H9 (cell line): ENCODE measurements around the gene VWA5B1. TPM values are rescaled to one million over a fixed set of nuclear protein-coding genes. Genes with fewer than 3 reads are reported as not detected.
A peak's percentile ranks its signal among the peaks of the same experiment; 100 is the strongest.

Experiments
- DNase-seq: peaks from one replicate; pipeline ENCODE4 v3.0.0-alpha.2; 2017
- H2AFZ ChIP-seq: one replicate; pipeline ENCODE4 v1.6.1; 2013; ENCODE audit warnings: mild to moderate bottlenecking, low read length, control low read depth, moderate library complexity
- H2AK5ac ChIP-seq: 2 replicates; pipeline ENCODE4 v1.6.1; 2013; ENCODE audit warnings: low read length, control low read depth, mixed read lengths; ENCODE audit not compliant: insufficient read length
- H2BK120ac ChIP-seq: one replicate; pipeline ENCODE4 v1.6.1; 2013; ENCODE audit warnings: low read depth, mild to moderate bottlenecking, low read length, control low read depth, inconsistent platforms; ENCODE audit not compliant: poor library complexity, severe bottlenecking
- H2BK12ac ChIP-seq: 2 replicates; pipeline ENCODE4 v1.6.1; 2013; ENCODE audit warnings: low read length, control low read depth, mixed read lengths, low read depth; ENCODE audit not compliant: insufficient read length
- H2BK15ac ChIP-seq: 2 replicates; pipeline ENCODE4 v1.6.1; 2013; ENCODE audit warnings: low read depth, low read length, control low read depth
- H2BK20ac ChIP-seq: one replicate; pipeline ENCODE4 v1.6.1; 2013; ENCODE audit warnings: low read depth, mild to moderate bottlenecking, low read length, control low read depth, inconsistent platforms; ENCODE audit not compliant: poor library complexity, severe bottlenecking
- H2BK5ac ChIP-seq: 2 replicates; pipeline ENCODE4 v1.6.1; 2013; ENCODE audit warnings: low read length, control low read depth, mixed read lengths; ENCODE audit not compliant: insufficient read length
- H3K14ac ChIP-seq: 2 replicates; pipeline ENCODE4 v1.6.1; 2013; ENCODE audit warnings: low read length, control low read depth; ENCODE audit not compliant: insufficient read depth
- H3K18ac ChIP-seq: 2 replicates; pipeline ENCODE4 v1.6.1; 2013; ENCODE audit warnings: low read depth, mild to moderate bottlenecking, mixed read lengths, low read length, control low read depth; ENCODE audit not compliant: insufficient read length
- H3K23ac ChIP-seq: 2 replicates; pipeline ENCODE4 v1.6.1; 2013; ENCODE audit warnings: low read length, control low read depth, mixed read lengths, low read depth; ENCODE audit not compliant: insufficient read length
- H3K23me2 ChIP-seq: 2 replicates; pipeline ENCODE4 v1.6.1; 2013; ENCODE audit warnings: low read depth, mild to moderate bottlenecking, mixed read lengths, low read length, control low read depth; ENCODE audit not compliant: insufficient read length, poor library complexity, severe bottlenecking
- H3K27ac ChIP-seq: 2 replicates; pipeline ENCODE4 v1.5.1; 2013; ENCODE audit warnings: low read length, control low read depth, mixed read lengths, low read depth; ENCODE audit not compliant: insufficient read length
- H3K27me3 ChIP-seq: 2 replicates; pipeline ENCODE4 v1.6.1; 2013; ENCODE audit warnings: low read length, control low read depth, inconsistent platforms; ENCODE audit not compliant: insufficient read depth
- H3K4ac ChIP-seq: 2 replicates; pipeline ENCODE4 v1.6.1; 2013; ENCODE audit warnings: low read depth, mild to moderate bottlenecking, control low read depth, inconsistent platforms, low read length, moderate library complexity
- H3K4me1 ChIP-seq: 2 replicates; pipeline ENCODE4 v1.6.1; 2013; ENCODE audit warnings: low read length, control low read depth, inconsistent platforms; ENCODE audit not compliant: insufficient read depth
- H3K4me2 ChIP-seq: 2 replicates; pipeline ENCODE4 v1.6.1; 2013; ENCODE audit warnings: low read length, control low read depth, mixed read lengths; ENCODE audit not compliant: insufficient read length, insufficient read depth
- H3K56ac ChIP-seq: 2 replicates; pipeline ENCODE4 v1.6.1; 2013; ENCODE audit warnings: low read depth, mild to moderate bottlenecking, mixed read lengths, low read length, control low read depth; ENCODE audit not compliant: insufficient read length
- H3K79me1 ChIP-seq: 2 replicates; pipeline ENCODE4 v1.6.1; 2013; ENCODE audit warnings: low read depth, mild to moderate bottlenecking, moderate library complexity, low read length, control low read depth, inconsistent platforms; ENCODE audit not compliant: insufficient read depth, poor library complexity, severe bottlenecking
- H3K79me2 ChIP-seq: 2 replicates; pipeline ENCODE4 v1.6.1; 2013; ENCODE audit warnings: low read length, control low read depth, inconsistent platforms; ENCODE audit not compliant: insufficient read depth
- H3K9ac ChIP-seq: 2 replicates; pipeline ENCODE4 v1.6.1; 2013; ENCODE audit warnings: low read length, control low read depth, mixed read lengths; ENCODE audit not compliant: insufficient read length; ENCODE audit errors: extremely low read depth
- H3K9me3 ChIP-seq: one replicate; pipeline ENCODE4 v1.6.1; 2013; ENCODE audit warnings: low read depth, low read length, inconsistent platforms; ENCODE audit not compliant: control insufficient read depth
- H3T11ph ChIP-seq: one replicate; pipeline ENCODE4 v1.6.1; 2013; ENCODE audit warnings: mild to moderate bottlenecking, low read length, control low read depth, inconsistent platforms
- H4K20me1 ChIP-seq: one replicate; pipeline ENCODE4 v1.6.1; 2013; ENCODE audit not compliant: control insufficient read depth, insufficient read length, insufficient read depth
- H4K5ac ChIP-seq: 2 replicates; pipeline ENCODE4 v1.6.1; 2013; ENCODE audit warnings: low read depth, mild to moderate bottlenecking, mixed read lengths, low read length, control low read depth; ENCODE audit not compliant: insufficient read length
- H4K8ac ChIP-seq: replicated peaks from 2 replicates; pipeline ENCODE4 v1.6.1; 2013; ENCODE audit warnings: low read length, control low read depth, mixed read lengths, low read depth; ENCODE audit not compliant: insufficient read length
- H4K91ac ChIP-seq: 2 replicates; pipeline ENCODE4 v1.6.1; 2013; ENCODE audit warnings: low read depth, mild to moderate bottlenecking, moderate library complexity, mixed read lengths, low read length, control low read depth; ENCODE audit not compliant: insufficient read length
- H3K27ac Mint-ChIP-seq, 3 experiments: 2 replicates in 2 of 3; 3 replicates in 1 of 3; pipeline ENCODE4 v1.8.0; 2020 to 2021; ENCODE audit warnings: mixed read lengths in 3 of 3, mild to moderate bottlenecking in 1 of 3, moderate library complexity in 1 of 3
- H3K27me3 Mint-ChIP-seq: 2 replicates; pipeline ENCODE4 v1.8.0; 2021; ENCODE audit warnings: low read depth, mild to moderate bottlenecking, moderate library complexity, mixed read lengths
- H3K36me3 Mint-ChIP-seq, 3 experiments: 2 replicates in 2 of 3; 3 replicates in 1 of 3; pipeline ENCODE4 v1.8.0; 2020 to 2021; ENCODE audit warnings: low read depth in 3 of 3, mixed read lengths in 3 of 3; ENCODE audit not compliant: insufficient read depth in 1 of 3
- H3K4me1 Mint-ChIP-seq, 2 experiments: 2 replicates each; pipeline ENCODE4 v1.8.0; 2020; ENCODE audit warnings: mixed read lengths in 2 of 2
- H3K4me3 Mint-ChIP-seq, 2 experiments: 2 replicates in 1 of 2; 3 replicates in 1 of 2; pipeline ENCODE4 v1.8.0; 2020 to 2021; ENCODE audit warnings: mild to moderate bottlenecking in 2 of 2, mixed read lengths in 2 of 2, moderate library complexity in 1 of 2
- H3K9me3 Mint-ChIP-seq, 2 experiments: 2 replicates in 1 of 2; 3 replicates in 1 of 2; pipeline ENCODE4 v1.8.0; 2020; ENCODE audit warnings: mild to moderate bottlenecking in 2 of 2, mixed read lengths in 2 of 2, moderate library complexity in 1 of 2
- CTCF ChIP-seq: fragments of 200-600 bp; sonication (generic); conservative IDR thresholded peaks from 3 replicates; pipeline ENCODE4 v1.8.0; 2021; ENCODE audit warnings: antibody characterized with exemption, mild to moderate bottlenecking
- WGBS: extraction: QIAGEN DNeasy Blood & Tissue Kit; methylation state at CpG from one replicate; pipeline ENCODE4 v1.1.7; 2013; ENCODE audit warnings: missing lambda C conversion rate, low lambda C conversion rate, mixed read lengths; ENCODE audit not compliant: insufficient read length; ENCODE audit errors: extremely low coverage; 5-methylcytosine and 5-hydroxymethylcytosine counted together
- total RNA-seq: library from RNA; stranded (reverse); gene quantifications from 2 replicates; pipeline ENCODE4 v1.2.1, GENCODE V29; 2021

Gene VWA5B1
- total RNA-seq, 1 experiment from 2014 or later = not detected

DNA sequence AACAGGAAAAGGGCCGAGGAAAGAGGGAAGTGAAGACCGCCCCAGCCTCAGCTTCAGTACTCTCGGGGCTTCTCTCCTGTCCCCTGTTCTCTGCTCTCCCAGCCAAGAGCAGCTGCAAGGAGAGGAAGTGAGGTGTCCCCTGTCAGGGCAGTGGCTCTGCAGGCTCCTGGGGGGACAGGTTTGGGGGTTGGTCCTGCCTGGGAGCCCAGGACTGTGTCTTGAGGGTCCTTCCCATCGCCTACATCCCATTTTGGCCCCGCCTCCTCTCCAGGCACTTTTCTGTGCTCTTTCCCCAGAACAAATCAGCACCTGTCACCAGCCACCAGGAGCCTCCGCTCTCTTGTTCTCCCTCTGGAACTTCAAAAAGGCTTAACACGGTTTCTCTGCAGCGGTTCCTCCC is 82.6 kb downstream of the VWA5B1 start:
- Histone ChIP-seq H3K14ac (no peak overlapping the region), H2AFZ (no peak overlapping the region), H4K8ac (no peak overlapping the region), H2AK5ac (no peak overlapping the region), H2BK12ac (no peak overlapping the region), H3K27me3 (peaks cover 3% of the 10 kb centered on the region; the same call in 1 of the 2 replicates), H2BK20ac (no peak overlapping the region), H2BK120ac (no peak overlapping the region), H3K27ac (no peak overlapping the region), H4K20me1 (no peaks in the 10 kb centered on the region), H3K9ac (no peak overlapping the region), H3K79me2 (no peaks in the 10 kb centered on the region), H2BK5ac (no peak overlapping the region), H3K23ac (no peak overlapping the region), H3K79me1 (no peaks in the 10 kb centered on the region), H3K18ac (no peak overlapping the region), H3K4me2 (no peak overlapping the region), H4K91ac (no peak overlapping the region), H3K23me2 (no peaks in the 10 kb centered on the region), H3K4ac (no peak overlapping the region), H4K5ac (no peak overlapping the region), H2BK15ac (no peak overlapping the region), H3T11ph (no peak overlapping the region), H3K4me1 (no peaks in the 10 kb centered on the region), H3K56ac (no peak overlapping the region), H3K9me3 (no peaks in the 10 kb centered on the region)
- Mint-ChIP-seq H3K9me3 (no peaks in the 10 kb centered on the region; a peak in 1 of 5 replicates), H3K4me3 (no peak overlapping the region), H3K36me3 (no peaks in the 10 kb centered on the region), H3K4me1 (peaks cover 2 to 12% of the 10 kb centered on the region in 2 experiments; a peak in 3 of 4 replicates), H3K27me3 (peaks cover 96% of the 10 kb centered on the region), H3K27ac (peak overlapping the region in 1 of 3 experiments; percentile 57; a peak in 1 of 7 replicates)
- DNase-seq = peak; percentile 42
- no CpG with 5 or more reads among the region's 8 CpGs for WGBS
- TF ChIP-seq CTCF = no peak
